Osteoblast (primary cell): ENCODE results near the gene UBTD1. TPM values are rescaled to one million over a fixed set of nuclear protein-coding genes. Genes with fewer than 3 reads are reported as not detected.
A peak's percentile ranks its signal among the peaks of the same experiment; 100 is the strongest.

ENCODE experiments used
- DNase-seq: peaks from one replicate; pipeline ENCODE4 v3.0.0; 2011; ENCODE audit warnings: low spot score, mixed read lengths; ENCODE audit not compliant: insufficient read length; ENCODE audit errors: missing footprints
- H2AFZ ChIP-seq: 2 replicates; pipeline ENCODE4 v1.6.0; 2011; ENCODE audit warnings: mild to moderate bottlenecking, low read length
- H3K27ac ChIP-seq: 2 replicates; pipeline ENCODE4 v1.5.1; 2011; ENCODE audit warnings: mild to moderate bottlenecking, low read depth, low read length, moderate library complexity
- H3K27me3 ChIP-seq: 2 replicates; pipeline ENCODE4 v1.6.0; 2012; ENCODE audit warnings: mild to moderate bottlenecking, control low read depth, inconsistent platforms, low read length, moderate library complexity; ENCODE audit not compliant: insufficient read depth
- H3K36me3 ChIP-seq: 2 replicates; pipeline ENCODE4 v1.5.1; 2011; ENCODE audit warnings: mild to moderate bottlenecking, low read length, control low read depth, moderate library complexity; ENCODE audit not compliant: insufficient read depth
- H3K4me1 ChIP-seq: 2 replicates; pipeline ENCODE4 v1.5.1; 2011; ENCODE audit warnings: mild to moderate bottlenecking, low read length, control low read depth, moderate library complexity; ENCODE audit not compliant: insufficient read depth
- H3K4me2 ChIP-seq: 2 replicates; pipeline ENCODE4 v1.6.0; 2011; ENCODE audit warnings: mild to moderate bottlenecking, low read length; ENCODE audit not compliant: insufficient read depth
- H3K4me3 ChIP-seq: fragments of 200-600 bp; sonication (generic); 3 replicates; pipeline ENCODE4 v1.5.1; 2012; ENCODE audit warnings: mild to moderate bottlenecking, low read length, inconsistent platforms; ENCODE audit not compliant: insufficient read depth
- H3K79me2 ChIP-seq: 2 replicates; pipeline ENCODE4 v1.6.0; 2012; ENCODE audit warnings: mild to moderate bottlenecking, low read length, control low read depth, inconsistent platforms; ENCODE audit not compliant: insufficient read depth
- H3K9me3 ChIP-seq: 2 replicates; pipeline ENCODE4 v1.5.1; 2011; ENCODE audit warnings: low read depth, low read length, control low read depth
- H4K20me1 ChIP-seq: 2 replicates; pipeline ENCODE4 v1.6.0; 2012; ENCODE audit warnings: mild to moderate bottlenecking, low read length, control low read depth; ENCODE audit not compliant: insufficient read depth
- total RNA-seq: library from RNA; depleted of rRNA; stranded (reverse); fragments of >200 nt; gene quantifications from 2 replicates; pipeline ENCODE4 v1.2.3, GENCODE V29; 2012
- TF ChIP-seq, protein P1 (sequence below): IDR thresholded peaks from 2 replicates; pipeline ENCODE4 v1.5.1; 2011; ENCODE audit warnings: mild to moderate bottlenecking, low read depth, low read length, moderate library complexity; ENCODE audit errors: extremely low read depth

UBTD1 gene
- total RNA-seq: 29.0 and 32.7 TPM in 2 replicates

GRCh38 chr10:97498841-97499560 is at the start of gene UBTD1:
UBTD1 (plus strand) TSS chr10:97498924; CDS start chr10:97499204, 280 bp downstream.
- Histone ChIP-seq H3K9me3 (no peaks in the 10 kb centered on the region), H4K20me1 (peaks cover 48% of the 10 kb centered on the region), H3K4me3 (peak within 1 kb of the TSS; percentile 99), H3K4me1 (peaks cover 30% of the 10 kb centered on the region), H3K27me3 (no peaks in the 10 kb centered on the region), H3K4me2 (peak within 1 kb of the TSS; percentile 88), H3K27ac (peak within 1 kb of the TSS; percentile 92), H2AFZ (peak within 1 kb of the TSS; percentile 86), H3K79me2 (peaks cover 85% of the 10 kb centered on the region), H3K36me3 (peaks cover 3% of the 10 kb centered on the region)
- DNase-seq: peak; percentile 93
- TF ChIP-seq, protein P1, sequence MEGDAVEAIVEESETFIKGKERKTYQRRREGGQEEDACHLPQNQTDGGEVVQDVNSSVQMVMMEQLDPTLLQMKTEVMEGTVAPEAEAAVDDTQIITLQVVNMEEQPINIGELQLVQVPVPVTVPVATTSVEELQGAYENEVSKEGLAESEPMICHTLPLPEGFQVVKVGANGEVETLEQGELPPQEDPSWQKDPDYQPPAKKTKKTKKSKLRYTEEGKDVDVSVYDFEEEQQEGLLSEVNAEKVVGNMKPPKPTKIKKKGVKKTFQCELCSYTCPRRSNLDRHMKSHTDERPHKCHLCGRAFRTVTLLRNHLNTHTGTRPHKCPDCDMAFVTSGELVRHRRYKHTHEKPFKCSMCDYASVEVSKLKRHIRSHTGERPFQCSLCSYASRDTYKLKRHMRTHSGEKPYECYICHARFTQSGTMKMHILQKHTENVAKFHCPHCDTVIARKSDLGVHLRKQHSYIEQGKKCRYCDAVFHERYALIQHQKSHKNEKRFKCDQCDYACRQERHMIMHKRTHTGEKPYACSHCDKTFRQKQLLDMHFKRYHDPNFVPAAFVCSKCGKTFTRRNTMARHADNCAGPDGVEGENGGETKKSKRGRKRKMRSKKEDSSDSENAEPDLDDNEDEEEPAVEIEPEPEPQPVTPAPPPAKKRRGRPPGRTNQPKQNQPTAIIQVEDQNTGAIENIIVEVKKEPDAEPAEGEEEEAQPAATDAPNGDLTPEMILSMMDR: no peak

GRCh38 chr10:97450828-97451227 is 47.9 kb upstream of the UBTD1 start:
- Histone ChIP-seq H3K9me3 (no peaks in the 10 kb centered on the region), H2AFZ (no peak overlapping the region), H3K36me3 (peaks cover 28% of the 10 kb centered on the region), H3K27me3 (no peaks in the 10 kb centered on the region), H3K4me1 (peaks cover 13% of the 10 kb centered on the region), H3K79me2 (peaks cover 90% of the 10 kb centered on the region), H3K4me2 (no peak overlapping the region), H4K20me1 (peaks cover 52% of the 10 kb centered on the region), H3K4me3 (no peak overlapping the region), H3K27ac (no peak overlapping the region)
- TF ChIP-seq, protein P1: no peak
- peak; percentile 71 for DNase-seq

DNA sequence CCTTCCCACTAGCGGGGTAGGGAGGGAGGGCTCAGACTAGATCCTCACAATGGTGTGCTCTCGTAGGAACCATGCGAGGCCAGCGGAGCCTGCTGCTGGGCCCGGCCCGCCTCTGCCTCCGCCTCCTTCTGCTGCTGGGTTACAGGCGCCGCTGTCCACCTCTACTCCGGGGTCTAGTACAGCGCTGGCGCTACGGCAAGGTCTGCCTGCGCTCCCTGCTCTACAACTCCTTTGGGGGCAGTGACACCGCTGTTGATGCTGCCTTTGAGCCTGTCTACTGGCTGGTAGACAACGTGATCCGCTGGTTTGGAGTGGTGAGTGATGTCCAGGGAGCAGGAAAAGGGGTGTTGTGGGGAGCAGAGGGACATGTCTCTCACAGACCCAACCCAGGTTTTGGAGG is 47.1 kb upstream of the UBTD1 start:
- TF ChIP-seq, protein P1: no peak
- Histone ChIP-seq H3K4me1 (peaks cover 13% of the 10 kb centered on the region), H3K27me3 (no peaks in the 10 kb centered on the region), H3K27ac (no peak overlapping the region), H4K20me1 (peaks cover 52% of the 10 kb centered on the region), H3K4me2 (no peak overlapping the region), H2AFZ (no peak overlapping the region), H3K9me3 (no peaks in the 10 kb centered on the region), H3K79me2 (peaks cover 88% of the 10 kb centered on the region), H3K36me3 (peaks cover 35% of the 10 kb centered on the region), H3K4me3 (no peak overlapping the region)
- no peak for DNase-seq

- Histone ChIP-seq H3K27me3 (no peaks in the 10 kb centered on the region), H3K27ac (no peak overlapping the region), H3K4me3 (no peak overlapping the region), H3K36me3 (peaks cover 43% of the 10 kb centered on the region), H3K79me2 (peaks cover 85% of the 10 kb centered on the region), H3K4me2 (no peak overlapping the region), H4K20me1 (peaks cover 50% of the 10 kb centered on the region), H2AFZ (no peak overlapping the region), H3K4me1 (peaks cover 7% of the 10 kb centered on the region), H3K9me3 (no peaks in the 10 kb centered on the region)
- TF ChIP-seq, protein P1: no peak
- DNase-seq: no peak
These were observed 46.4 kb upstream of the UBTD1 start for GRCh38 chr10:97452352-97452751.
